ENCODE data around the gene FGF8.
A peak's percentile ranks its signal among the peaks of the same experiment; 100 is the strongest.
"Not testable (repeated sequence)": the region's sequence is repeated elsewhere in the genome, so short reads cannot be mapped to it uniquely, and the experiment has no call there.

The FGF8 gene, protein sequence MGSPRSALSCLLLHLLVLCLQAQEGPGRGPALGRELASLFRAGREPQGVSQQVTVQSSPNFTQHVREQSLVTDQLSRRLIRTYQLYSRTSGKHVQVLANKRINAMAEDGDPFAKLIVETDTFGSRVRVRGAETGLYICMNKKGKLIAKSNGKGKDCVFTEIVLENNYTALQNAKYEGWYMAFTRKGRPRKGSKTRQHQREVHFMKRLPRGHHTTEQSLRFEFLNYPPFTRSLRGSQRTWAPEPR

DNA sequence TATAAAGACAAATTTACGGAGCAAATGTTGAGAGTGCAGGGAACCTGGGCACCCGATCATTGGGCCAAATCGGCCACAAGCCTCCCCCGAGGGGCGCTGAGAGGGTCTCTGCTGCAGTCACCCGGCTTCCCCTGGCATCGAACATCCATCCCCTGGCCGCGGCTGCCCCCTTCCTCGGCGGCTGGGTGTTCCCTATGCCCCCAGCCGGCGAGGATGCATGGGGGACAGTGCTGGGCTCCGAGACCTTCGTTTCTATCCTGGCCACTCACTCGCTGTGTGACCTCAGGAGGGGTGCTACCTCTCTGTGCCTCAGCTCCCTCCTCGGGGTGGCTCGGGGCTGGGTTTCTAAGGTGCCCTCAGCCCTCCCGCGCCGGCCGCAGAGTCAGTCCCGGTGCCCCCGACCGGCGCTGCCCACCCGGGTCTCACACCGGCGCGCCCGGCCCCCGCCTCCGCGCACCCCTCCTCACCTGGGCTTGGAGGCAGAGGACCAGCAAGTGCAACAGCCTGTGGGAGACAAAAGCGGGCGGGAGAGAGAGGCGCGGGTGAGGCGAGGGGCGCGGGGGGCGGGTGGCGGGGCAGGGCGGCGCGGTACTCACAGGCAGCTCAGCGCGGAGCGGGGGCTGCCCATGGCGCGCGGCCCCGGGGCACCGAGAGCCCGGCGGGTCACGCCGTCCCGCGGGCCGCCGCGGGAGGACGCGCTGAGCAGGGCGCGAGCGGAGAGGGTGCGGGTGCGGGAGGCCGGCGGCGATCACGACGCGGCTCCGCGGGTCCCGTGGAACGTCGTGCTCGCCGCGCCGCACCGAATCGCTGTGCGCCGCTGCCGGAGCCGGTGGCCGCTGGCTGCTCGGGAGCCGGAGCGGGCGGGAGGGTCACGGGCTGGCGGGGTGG lies at the start of gene FGF8:
Gene FGF8 (minus strand): TSS at position 842 of the 888 bp plus-strand sequence. CDS start 214 bp downstream, at position 628.
- DNase-seq (ENCODE audit: low read depth), result no peak

DNA sequence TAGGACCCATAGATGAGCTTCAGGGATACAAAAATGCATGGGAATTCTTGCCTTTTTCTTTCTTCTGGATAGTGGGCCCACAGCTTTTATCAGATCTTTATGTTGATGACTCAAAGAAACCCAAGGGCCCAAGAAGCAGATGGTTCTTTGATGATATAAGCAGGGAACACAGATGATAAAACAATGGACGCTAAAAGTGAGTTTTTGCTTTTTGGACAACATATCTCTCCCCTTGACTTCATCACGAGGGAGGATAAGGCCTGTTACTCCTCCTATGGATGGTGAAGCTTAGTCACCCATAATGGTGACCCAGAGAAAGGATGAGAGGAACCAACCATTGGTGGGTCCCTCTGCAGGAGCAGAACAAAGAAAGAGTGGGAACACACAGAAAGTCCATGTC lies 48.8 kb upstream of the FGF8 start:
- no peak for DNase-seq (ENCODE audit: low read depth)

DNA sequence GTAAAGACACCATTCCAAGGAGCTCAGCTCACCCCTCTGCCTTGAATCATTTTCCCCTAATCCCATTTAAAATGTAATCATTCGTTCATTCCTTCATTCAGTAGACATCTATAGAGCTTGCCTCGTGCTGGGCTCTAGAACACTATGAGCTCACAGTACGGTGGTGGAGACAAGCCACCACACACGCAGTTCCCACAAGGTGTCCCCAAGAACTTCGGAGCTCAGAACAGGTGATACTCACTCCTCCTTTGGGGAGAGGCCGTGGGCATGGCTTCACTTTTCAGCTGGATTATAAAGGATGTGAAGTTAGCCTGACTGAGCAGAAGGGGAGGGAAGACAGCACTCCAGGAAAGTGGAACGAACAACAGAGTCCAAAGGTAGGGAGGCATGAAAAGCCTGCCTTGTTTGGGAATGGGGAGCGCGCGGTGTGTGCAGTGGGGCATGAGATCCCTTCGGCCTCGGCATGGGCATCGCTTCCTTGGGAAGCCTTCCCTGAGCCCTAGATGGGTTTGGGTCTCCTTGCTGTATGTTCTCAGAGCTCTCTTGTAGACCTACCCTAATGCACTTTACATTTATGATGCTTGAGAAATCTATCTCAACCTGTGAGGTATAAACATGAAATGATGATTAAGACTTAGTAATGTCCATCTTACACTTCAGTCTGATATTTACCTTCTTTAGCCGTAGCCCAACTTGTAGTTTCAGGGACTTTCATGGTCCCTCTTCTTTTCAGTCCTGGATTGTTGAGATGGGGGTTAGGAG lies 43.1 kb upstream of the FGF8 start:
- DNase-seq (ENCODE audit: low read depth), result no peak

DNA sequence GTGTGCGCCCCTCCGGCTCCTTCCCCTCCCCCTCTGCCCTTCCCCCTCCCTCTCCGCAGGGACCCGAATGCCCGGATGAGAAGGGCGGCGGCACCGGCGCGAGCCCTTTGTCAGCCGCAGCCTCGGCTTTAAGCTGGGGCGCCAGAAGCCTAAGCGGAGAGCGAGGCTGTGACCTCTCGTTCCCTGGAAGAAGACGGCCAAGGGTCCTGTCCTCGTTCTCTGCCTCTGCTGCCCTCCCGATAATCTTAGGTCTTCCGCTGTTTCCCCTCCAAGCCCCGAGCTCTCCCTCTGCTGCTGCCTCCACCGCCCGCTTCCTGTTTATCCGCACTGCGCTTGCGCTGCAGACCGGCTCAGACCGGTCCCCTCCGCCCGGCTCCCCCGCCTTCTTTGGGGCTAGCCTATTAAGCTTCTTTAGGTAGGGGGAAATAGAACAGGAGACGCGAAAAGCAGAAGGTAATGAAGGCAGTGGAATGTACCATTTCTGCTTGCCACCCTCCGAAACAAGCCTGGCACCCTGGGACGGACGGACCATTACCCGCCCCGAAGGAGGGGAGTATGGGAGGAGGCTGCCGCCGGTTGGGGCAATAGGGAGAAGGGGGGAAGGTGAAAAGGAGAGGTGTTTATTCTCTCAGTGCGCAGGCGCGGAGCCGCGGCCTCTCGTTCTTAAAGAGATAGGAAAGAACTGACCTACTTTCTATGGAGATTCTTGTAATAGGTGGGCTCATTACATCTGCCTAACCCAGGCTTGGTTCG lies 42.4 kb upstream of the FGF8 start, which contains the start of gene OGA:
Gene OGA (minus strand): TSS at position 326 of the 753 bp plus-strand sequence. CDS start 422 bp downstream, outside the sequence.
- peak; percentile 100 for DNase-seq (ENCODE audit: low read depth)

DNA sequence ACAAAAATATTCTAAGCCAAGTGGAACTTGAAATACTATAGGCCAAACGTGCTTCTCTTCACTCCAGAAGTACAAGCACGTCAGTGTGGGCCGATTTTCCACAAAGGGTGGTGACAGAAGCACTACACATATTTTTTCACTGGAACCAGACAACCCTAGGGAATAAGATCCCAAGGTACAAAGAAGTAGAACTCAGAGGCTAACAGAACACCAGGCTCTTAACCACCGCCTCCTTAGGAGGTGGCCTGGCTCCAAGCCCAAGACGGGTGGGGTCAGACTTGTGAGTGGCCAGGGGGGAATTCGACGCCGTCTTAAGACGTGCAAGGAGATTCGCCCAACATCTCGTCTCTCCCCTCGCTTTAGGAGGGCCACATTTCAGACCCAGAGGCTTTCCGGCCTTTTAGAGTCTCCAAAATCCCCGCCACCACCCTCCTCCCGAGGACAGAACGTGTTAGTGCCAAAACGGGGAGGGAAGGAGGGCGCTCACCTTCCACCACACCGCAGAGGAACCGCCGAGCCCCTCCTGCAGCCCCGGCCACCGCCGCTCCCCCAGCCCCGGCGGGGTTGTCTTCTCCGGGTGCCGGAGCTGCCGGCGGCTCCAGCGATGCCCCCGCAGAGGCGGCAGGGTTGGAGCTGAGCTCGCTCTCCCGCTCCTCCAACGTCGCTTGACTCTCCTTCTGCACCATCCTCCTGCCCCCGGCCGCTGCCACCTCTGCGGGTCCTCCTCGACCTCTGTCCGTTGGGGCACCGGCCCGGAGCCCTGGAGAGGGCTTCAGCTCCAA lies 41.6 kb upstream of the FGF8 start:
- DNase-seq (ENCODE audit: low read depth), result peak; percentile 89

DNA sequence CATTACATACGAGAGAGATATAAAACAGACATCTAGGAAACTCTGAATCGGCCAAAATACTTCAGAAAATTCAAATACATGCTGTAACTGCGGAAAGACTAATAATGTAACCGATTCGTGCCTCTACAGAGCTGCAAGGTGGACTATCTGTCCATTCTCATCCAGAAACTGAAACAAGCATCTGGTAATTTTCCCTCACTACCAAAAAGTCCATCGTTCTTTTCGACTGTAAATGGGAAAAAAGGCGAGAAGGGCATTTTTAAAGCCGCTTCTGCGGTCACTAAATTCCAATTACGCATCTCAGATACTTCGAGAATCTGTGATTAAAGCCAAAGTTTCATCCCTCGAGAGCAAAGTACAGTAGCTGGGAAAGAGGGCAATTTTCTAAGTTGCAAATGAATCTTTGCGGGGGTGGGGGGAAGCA lies 41.0 kb upstream of the FGF8 start:
- no peak for DNase-seq (ENCODE audit: low read depth)

DNA sequence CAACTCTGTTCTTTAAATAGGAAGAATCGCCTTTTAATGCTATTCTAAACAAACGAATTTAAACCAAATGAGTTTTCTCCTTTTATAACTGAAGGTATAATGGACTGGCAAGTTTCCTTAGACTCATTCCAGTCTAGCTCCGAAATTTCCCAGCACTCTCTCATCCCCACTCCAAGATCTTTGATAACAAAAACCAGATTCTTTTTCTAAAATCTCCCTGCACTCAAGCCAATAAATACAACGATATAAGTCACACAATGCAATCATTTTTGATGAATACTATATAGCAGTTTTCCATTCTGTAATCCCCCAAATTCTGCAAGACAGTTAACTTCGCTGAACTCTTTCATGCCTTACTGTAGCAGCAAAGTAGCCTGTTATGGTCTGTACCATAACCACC lies 40.5 kb upstream of the FGF8 start:
- DNase-seq (ENCODE audit: low read depth), result no peak

DNA sequence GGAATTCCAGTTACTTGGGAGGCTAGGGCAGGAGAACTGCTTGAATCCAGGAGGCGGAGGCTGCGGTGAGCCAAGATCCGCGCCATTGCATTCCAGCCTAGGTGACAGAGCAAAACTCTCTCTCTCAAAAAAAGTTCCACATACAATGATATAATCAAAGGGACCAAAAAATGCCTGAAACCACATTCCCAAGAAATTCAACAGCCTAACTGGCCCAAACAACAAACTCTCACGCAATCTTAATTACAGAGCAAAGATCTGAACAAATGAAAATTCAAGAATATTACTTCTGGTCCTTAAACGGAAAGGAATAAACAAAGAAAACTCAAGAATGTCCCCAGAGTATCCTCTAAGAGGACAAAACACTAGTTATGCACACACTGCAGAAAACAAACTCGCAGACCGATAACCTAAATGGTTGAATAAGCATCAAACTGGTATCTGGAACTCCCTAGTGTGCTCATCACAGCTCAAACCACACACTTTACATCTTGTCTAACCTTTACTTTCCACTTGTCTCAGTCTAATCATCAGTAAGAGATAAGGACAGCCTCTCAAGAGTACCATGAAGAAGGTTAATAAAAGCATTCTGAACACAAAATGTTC lies 38.7 kb upstream of the FGF8 start:
- no peak for DNase-seq (ENCODE audit: low read depth)

DNA sequence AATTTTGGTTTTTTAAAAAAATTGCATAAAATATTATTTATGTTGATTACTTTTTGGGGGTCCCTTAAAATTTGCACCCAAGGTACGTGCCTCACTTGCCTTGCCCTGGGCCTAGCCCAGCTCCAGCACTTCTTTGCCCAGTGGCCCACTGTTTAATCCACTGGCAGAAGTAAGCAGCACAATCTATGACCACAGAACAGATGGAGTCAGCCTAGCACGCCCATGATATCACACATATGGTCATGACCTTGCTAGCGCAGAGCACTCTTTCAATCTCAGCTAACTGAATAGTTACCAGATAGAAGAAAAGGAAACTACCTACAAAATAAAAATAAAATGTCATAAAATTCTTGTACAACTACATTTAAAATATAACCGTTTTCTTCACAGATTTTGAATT lies 36.7 kb upstream of the FGF8 start:
- no peak for DNase-seq (ENCODE audit: low read depth)

DNA sequence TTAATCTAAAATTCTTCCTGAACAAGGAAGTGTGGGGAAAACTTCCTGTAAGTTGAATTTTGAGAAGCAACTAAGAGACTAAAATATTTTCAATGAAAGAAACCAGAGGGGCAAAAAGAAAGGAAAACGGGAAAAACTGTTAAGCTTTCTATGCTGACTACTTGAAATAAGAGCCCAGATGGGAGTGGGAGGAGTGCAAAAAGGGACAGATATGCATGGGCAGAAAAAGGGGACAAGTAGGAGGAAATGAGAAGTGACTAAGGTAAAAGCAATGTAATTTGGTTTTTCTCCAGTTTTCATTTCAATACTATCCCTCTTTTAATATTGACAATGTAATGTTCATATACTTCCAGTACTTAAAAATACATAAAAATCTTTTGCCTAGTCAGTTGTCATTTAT lies 31.2 kb upstream of the FGF8 start:
- no peak for DNase-seq (ENCODE audit: low read depth)

DNA sequence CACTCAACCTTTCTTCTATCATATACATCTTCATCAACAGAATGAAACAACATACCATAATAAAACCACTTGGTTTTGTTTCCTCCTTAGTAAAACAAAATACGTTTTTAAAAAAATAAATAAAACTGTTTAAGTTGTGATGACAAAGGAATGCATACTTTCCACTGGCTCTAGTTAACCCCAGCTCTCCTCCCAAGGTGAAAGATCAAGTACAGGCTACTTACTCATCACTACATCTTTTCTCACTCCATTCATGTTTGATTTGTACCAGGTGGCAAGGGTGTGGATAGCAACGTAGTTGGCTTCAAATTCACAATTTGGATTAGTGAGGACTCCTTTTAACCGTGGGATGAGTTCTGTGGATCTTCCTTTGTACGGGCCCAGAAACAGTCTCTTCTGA lies 27.6 kb upstream of the FGF8 start:
- DNase-seq (ENCODE audit: low read depth), result no peak

DNA sequence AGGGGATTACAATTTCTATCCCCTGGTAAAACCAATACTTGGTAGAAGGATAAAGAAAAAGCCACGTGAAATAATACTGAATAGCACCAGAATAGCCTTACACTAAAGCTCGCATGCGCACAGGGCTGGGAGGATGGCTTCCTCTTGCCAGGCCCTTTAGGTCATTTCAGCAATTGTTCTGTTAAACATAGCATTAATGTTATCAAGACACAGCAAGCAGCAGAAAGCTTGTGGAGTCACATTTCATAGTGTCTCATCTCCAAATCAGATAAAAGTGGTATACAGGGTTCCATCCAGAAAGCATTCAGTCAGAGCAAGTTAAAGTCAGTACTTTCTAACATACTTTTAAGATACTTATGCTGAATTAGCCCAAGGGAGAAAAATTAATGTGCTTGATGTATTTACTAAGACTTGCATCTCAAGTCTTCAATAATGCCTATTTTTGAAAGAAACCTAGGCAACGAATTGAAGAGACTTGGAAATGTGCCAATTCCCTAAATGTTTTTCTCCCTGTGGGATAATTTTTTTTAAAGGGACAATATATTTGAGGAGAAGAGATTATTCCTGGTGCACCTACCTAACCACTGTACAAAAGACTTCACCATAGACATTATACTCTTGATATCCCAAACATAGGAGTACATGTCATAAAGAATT lies 21.6 kb upstream of the FGF8 start:
- no peak for DNase-seq (ENCODE audit: low read depth)

DNA sequence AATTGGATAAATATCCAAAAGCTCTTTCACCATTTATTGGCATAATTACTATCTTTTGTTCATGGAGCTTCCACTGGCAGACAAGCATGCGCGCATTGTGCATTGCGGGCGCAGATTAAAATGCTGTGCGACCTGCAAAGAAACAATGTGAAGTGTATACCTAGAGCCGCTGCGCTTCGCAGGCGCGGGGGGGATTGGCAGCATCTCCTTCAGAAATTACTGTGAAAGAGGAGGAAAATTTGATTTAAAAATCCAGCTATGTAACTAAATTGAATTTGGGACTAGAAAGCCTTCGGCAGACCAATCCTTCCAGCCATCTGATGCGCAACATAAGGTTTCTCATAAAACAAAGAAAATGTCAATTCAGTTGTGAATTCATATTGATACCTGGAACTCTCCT lies 17.6 kb upstream of the FGF8 start:
- DNase-seq (ENCODE audit: low read depth), result no peak

DNA sequence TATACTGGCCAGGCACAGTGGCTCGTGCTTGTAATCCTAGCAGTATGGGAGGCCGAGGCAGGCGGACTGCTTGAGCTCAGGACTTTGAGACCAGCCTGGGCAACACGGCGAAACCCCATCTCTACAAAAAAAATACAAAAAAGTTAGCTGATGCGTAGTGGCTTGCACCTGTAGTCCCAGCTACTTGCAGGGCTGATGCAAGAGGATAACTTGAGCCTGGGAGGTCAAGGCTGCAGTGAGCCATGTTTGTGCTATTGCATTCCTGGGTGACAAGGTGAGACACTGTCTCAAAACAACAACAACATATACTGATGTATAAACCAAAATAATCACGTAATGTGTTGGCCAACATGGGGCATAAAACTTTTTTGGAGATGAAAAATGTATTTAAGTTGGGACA lies 13.8 kb upstream of the FGF8 start:
- DNase-seq (ENCODE audit: low read depth), result no peak

DNA sequence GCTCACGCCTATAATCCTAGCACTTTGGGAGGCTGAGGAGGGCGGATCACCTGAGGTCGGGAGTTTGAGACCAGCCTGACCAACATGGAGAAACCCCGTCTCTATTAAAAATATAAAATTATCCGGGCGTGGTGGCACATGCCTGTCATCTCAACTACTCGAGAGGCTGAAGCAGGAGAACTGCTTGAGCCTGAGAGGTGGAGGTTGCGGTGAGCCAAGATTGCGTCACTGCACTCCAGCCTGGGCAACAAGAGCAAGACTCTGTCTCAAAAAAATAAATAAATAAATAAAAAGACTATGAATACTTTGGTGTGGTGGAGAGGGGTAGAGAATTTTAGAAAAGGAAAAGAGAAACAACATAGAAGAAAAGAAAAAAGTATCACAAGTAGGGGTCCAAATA lies 13.3 kb upstream of the FGF8 start:
- not testable (repeated sequence) for DNase-seq (ENCODE audit: low read depth)

DNA sequence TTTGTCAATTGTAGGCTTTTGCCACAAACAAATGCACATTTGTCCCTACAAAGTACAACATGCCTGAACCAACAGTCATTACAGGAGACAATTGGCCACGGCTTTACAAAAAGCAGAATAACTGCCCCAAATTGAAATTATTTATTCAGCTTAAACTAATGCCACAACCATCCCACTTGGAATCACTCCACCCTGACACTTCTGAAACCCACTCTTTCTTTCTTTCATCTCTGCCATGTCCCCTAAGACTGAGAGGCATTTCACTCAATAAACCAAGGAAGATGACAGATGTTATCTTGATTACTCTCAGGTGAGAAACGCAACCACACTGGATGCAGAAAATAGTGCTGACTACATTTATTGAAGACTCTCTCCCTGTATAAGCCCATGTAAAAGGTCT lies 9.9 kb upstream of the FGF8 start:
- DNase-seq (ENCODE audit: low read depth), result no peak

DNA sequence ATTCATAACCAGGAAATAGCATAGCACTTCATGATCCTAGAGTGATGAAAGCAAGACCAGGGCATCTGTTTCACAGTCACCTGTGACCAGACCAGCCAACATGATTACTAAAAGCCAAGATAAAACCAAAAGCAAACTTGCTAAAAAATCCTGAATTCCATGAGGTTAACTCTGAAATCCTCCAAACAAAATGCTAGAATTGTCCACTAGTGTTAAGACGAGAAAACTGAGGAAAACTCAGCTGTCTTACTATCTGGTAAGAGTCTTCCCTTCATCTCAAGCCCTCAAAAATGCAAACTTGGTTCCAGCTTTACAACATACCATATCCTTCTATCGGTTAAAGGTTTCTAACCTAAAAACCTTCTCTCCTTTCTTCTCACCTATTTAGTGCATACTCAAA lies 8.6 kb upstream of the FGF8 start:
- no peak for DNase-seq (ENCODE audit: low read depth)

DNA sequence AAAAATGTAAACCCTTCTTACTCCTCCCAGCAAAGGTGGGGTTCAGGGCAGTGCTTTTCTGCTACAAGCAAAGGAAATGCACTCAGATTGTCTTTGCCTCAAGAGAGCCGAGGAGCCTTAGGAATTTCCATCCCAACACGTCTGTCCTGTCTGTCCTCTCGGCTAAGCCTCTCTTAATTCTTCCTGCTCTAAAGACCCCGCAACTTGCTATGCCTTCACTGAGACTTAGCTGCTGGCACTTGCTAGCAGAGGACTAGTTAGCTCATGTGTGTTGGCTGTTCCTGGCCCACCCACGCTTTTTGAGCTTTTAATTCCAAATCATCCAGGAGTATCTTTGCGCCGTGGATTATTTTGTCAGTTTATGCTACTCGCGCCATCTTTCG lies 7.8 kb upstream of the FGF8 start:
- no peak for DNase-seq (ENCODE audit: low read depth)

DNA sequence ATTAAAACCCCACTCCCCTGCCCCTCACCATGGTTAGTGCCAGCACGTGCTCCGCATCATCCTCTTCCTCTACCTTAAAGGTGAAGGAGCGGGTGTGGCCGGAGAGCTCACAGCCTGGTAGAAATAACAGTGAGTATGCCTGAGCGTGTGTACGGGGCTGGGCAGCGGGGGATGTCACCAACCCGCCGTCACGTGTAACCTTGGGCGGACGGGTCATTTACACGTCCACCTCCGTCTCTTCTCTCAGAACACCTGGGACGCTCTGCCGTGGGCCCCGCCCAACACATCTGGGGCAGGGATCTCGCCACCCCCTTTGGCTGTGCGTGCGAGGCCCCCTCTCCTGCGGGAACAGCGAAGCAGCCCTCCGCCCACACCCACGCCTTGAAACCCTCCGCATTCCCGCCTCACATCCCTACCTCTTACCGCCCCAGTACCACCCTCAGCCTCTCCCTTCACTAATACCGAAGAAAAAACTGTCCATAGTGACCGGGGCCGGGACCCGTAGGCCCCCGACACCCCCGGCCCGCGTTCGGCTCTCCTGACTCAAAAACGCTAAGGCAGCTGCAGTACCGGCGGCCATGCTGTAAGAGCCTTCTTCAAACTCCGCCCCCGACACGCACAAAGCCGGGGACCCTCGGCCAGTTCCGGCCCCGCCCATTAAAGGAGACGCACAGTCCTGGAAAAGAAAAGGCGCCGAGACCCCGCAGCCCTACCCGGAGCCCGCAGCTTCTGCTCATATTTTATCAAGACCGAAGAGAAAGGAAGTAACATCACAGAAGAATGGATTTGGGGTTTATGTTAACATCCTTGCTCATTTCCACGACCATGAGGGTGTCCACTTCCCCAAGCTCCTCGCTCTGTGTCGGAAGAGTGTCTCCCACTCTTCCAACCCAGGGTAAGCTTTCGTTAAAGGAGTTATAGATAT lies 7.2 kb upstream of the FGF8 start, which contains the start of gene NPM3:
Gene NPM3 (minus strand): TSS at position 636 of the 925 bp plus-strand sequence. CDS start 56 bp downstream, at position 580.
- peak; percentile 63 for DNase-seq (ENCODE audit: low read depth)
